Activated CD4-positive, alpha-beta T cell treated with anti-CD3 and anti-CD28 coated beads, Interleukin-2, amount 50 U/mL, for 1 hour (primary cell): Measurements from ENCODE around the gene GRAMD1B.

Experiments
- DNase-seq: peaks from one replicate; pipeline ENCODE4 v3.0.0-alpha.2; 2020

Gene GRAMD1B

DNA sequence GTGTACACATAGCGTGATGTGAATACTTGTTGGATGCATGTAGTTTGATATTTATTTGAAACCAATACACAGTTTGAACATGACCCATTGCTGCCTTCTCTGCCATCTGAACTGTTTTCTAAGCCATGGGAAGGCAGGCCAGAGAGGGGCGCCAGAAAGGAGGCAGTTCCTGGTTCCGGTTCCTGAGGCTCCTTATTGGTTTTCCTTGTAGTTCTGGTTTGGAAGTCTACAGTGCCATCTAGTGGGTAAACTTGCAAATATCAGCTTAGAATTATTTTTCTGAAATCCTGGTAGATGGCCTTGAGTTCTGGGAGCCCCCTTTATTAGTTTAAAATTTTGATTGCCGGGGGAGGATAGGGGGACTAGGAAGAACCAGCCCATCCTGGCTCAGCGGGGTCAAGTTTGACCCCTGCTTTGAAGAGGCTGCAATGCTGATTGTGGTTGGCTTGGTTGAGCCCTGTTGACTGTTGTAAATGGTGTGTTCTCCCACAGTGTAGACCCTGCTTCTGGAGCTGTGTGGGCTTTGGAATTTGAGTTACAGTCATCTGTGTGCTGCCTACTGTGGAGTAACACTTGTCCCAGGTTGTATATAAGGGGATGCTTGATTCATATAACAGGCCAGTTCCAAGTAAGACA lies 48.4 kb downstream of the GRAMD1B start:
- no peak for DNase-seq

- no peak for DNase-seq
Observed at GRCh38 chr11:123479048-123479837, 49.2 kb downstream of the GRAMD1B start.

DNA sequence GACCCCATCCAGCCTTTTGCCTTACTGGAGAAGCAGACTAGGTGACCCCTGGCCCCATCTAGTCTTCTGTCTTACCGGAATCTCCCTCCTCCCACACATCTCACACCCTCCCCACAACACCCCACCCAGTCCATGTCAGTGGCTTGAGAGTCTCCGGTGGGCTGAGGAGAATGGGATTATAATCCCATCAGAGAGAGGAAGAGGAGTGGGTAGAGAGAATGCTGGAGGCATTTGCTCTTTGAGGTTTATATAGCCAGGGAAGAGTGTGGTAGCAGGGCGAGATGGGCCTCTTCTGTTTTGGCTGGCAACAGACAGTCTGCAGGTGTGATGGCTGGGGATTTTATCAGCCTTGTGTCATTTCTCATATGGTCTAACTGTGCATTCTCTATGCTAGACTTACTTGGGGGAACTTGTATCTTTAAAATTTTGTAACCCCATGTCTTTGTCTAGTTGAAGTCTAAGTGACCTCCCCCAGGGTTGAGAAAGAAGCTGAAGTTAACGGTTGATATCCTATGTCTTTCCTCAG lies 50.3 kb downstream of the GRAMD1B start:
- DNase-seq = no peak

DNA sequence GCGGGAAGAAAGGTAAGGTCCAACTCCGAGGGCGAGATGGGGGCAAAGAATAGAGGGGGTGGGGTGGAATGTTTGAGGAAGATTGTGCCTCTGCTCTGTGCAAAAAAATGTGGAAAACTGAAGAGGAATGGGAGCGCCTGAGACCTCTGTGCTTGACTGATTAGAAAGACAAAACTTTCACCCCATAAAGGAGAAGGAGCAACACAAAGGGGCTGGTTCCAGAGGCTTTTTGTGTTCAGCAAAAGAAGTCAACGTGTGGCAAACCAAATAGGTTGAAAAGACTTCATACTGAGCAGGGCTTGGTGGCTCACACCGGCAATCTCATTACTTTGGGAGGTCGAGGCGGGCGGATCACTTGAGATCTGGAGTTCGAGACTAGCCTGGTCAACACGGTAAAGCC lies 50.8 kb downstream of the GRAMD1B start:
- DNase-seq = no peak

DNA sequence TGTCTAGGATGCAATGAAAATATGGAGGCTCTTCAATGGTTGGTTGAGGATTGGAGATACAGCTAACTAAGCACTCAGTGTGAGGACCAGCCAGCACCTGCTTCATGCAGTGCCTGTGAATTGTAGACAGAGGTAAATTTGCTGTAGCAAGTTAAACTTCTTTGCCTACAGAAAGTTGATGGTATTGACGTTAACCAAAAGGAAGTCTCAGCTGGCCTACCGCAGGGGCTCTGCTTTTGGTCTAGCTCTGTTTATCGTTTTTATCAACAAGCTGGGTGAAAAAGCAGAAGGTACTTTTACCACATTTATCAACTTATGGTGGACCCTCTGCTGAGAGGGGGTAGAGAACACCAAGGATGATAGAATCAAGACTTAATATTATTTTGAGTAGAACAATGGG lies 51.6 kb downstream of the GRAMD1B start:
- no peak for DNase-seq

DNA sequence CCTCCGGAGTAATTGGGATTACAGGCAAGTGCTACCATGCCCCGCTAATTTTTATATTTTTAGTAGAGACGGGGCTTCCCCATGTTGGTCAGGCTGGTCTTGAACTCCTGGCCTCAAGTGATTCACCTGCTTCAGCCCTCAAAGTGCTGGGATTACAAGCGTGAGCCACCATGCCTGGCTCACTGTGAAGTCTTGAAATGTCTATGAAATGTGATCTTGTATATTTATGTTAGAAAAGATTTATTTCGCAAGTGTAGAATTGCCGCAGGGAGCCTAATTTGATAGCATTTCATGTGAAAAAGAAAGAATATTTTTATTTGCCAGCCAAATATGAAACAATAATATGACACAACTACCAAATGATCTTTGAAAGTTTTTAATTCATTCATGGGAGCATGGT lies 52.1 kb downstream of the GRAMD1B start:
- no peak for DNase-seq

DNA sequence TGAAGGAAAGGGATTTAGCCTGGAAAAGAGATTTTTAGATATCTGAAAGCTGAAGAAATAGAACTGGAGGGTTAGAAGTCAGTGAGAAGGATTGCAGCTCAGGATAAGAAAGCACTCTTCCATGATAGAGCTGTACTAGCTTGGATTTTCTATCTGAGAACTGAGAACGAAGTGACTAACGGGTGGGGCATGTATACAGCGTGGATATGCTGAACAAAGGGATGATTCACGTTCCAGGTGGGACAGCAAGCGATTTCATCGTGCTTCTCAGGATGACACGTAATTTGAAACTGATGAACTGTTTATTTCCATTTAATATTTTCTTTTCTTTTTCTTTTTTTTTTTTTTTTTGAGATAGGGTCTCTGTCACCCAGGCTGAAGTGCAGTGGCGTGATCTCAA lies 53.0 kb downstream of the GRAMD1B start:
- no peak for DNase-seq

- DNase-seq = no peak
Observed at GRCh38 chr11:123483466-123483865, 53.4 kb downstream of the GRAMD1B start.

GRCh38 chr11:123484448-123484847 lies 54.4 kb downstream of the GRAMD1B start:
- DNase-seq = no peak

GRCh38 chr11:123487157-123487744 lies 57.2 kb downstream of the GRAMD1B start:
- DNase-seq = no peak

GRCh38 chr11:123490527-123490926 lies 60.5 kb downstream of the GRAMD1B start:
- DNase-seq = no peak

- no peak for DNase-seq
Observed at GRCh38 chr11:123491241-123491640, 61.2 kb downstream of the GRAMD1B start.

GRCh38 chr11:123493349-123494063 lies 63.4 kb downstream of the GRAMD1B start:
- no peak for DNase-seq

DNA sequence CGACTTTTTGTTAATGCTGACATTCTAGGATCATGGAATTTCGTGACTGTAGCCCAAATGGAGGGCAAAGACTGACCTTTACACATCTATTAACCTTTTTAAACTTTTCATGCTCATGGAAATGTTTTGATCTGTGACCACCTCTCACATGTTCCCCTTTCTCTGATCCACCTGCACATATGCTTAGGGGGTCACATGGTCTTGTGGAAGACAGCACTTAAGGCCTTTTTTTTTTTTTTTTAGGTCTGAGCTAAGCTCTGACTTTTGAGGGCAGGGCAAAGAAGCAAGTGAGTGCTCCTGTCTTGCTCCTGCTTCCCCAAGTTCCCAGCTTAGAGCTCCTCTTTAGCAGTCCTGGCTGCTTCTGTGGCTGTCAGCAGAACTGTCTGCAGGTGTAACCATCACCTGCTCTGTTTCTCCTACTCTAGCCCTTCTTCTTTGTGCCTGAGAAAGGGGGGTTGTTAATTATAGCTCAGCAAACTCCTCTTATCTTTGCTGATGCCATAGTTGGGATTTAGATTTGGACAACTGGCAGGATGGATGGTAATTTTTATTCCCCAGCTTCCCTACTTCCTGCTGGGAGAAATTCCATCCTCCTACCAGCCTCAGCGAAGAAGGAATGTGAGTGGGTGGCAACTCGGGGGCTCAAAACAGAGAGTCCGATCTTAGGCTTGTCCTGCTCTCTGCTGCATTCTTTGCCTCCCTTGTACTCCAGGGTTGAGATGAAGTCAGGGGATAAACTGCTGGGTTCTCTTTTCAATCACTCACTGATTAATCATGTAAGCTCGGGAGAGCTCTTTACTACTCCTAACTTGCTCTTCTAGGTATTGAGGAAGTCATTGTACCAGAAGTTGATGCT lies 64.4 kb downstream of the GRAMD1B start:
- DNase-seq = no peak

DNA sequence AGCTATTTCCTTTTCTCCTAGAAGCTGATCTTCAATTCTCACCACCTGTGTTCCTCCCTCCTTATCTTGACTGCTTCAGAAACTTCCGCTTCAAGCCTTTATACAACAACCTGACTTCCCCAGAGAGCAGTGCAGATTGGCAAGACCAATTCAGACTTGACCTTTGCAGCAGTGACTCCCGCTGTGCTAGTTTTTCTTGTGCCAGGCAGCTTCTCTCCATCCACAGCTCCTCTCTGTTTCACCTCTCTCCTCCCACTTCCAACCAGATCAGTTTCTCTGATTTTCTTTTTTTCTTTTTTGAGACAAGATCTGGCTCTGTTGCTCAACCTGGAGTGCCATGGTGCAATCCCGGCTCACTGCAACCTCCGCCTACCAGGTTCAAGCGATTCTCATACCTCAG lies 74.3 kb downstream of the GRAMD1B start:
- DNase-seq = no peak

DNA sequence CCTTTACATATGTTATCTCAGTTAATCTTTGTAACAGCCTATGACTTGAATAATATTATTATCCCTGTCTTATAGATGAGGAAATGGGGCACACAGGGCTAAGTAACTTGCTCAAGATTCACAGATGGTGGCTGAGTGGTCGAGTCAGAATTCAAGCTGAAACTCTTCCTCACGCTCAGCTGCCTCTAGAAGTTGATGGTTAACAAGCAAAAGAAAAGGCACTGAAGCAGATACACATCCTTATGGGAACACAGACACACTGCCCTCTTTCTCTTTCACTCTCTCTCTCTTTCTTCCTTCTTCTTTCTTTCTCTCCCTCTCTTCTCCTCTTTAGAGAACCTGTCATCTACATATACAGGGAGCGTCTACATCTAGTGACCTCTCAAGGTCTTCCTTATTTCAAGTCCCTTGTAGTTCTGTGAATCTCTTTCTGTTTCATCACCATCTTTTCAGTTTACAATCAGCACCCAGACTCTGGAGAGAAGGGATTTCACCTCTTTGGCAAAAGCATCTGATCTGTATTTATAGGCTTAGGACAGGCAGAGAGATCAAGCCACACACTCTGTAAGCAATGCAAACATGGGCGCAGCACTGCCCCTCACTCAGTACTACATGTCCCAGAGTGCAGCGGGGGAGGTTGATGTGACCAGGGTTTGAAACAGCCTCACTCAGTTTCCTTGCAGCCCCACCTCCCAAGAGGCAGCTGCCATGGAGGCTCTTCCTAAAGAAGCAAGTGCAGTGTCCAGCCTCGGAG lies 75.7 kb downstream of the GRAMD1B start:
- no peak for DNase-seq

DNA sequence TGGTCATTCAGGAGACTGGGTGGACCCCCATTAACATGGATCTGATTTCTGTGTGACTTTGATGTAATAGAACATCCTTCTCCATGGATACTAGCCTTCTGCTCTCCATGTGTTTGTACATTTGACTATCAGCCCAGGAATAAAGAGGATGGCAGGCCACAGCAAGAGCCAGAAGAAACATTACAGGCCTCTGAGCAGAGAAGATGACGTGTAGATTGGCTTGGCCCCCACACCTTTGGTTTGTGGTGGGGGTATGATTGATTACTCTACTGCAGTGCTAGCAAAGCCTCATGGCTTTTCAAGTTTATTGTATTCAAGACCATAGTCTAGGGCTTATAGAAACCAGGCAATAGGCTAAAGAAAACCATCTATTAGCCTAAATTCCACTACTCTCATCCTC lies 77.0 kb downstream of the GRAMD1B start:
- DNase-seq = no peak

DNA sequence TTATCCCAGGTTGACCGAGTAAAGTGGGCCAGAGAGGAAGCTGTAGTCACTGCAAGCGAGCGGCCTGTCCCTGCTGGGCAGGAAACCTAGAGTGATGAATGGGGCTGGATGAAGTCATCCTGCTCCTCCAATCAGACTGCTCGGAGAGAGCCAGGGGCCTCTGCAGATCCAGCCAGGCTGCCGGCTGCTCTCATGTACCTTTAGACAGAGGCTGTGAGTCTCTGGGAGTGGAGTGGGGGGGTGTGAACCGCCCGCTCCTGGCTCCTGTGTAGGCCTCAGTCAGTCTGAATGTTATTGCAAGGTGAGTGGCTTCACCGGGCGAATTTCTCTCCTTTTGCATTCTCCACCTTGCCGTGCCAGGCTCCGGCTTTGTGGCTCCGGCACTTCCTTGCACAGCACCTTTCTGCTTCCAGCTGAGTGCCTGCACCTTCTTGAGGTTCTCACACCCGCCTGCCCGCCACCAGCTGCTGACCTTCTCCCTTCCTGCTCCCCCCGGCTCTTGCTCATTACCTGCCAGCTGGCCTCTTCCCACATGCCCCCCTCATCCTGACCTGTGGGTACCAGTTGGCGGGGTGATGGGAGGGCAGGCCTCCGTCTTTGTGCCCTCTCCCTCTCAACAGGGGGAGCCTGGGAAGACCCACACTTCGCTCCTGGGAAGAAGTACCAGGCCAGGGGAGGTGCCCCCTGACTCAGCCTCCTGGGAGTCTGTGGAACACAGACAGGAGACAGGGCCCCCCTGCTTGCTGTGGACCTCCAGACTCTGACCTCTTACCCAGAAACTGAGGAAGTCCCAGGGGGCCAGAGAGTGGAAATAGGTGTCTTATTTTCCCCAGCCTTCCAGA lies 79.9 kb downstream of the GRAMD1B start:
- no peak for DNase-seq

DNA sequence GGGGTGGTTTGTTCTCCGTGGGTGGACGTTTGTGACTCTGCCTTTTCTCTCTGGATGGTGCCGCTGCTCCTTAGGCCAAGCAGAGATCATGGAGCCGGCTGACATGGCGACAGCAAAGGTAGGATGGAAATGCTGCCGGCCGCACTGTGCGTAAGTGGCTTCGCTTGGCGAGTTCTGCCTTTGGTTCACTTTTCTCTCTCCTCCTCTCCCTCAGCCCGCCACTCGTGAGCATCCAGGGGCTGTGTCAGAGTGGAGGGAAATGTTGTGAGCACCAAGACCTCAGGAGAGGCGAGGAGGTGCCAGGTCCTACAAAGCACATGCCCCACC lies 80.5 kb downstream of the GRAMD1B start:
- no peak for DNase-seq

DNA sequence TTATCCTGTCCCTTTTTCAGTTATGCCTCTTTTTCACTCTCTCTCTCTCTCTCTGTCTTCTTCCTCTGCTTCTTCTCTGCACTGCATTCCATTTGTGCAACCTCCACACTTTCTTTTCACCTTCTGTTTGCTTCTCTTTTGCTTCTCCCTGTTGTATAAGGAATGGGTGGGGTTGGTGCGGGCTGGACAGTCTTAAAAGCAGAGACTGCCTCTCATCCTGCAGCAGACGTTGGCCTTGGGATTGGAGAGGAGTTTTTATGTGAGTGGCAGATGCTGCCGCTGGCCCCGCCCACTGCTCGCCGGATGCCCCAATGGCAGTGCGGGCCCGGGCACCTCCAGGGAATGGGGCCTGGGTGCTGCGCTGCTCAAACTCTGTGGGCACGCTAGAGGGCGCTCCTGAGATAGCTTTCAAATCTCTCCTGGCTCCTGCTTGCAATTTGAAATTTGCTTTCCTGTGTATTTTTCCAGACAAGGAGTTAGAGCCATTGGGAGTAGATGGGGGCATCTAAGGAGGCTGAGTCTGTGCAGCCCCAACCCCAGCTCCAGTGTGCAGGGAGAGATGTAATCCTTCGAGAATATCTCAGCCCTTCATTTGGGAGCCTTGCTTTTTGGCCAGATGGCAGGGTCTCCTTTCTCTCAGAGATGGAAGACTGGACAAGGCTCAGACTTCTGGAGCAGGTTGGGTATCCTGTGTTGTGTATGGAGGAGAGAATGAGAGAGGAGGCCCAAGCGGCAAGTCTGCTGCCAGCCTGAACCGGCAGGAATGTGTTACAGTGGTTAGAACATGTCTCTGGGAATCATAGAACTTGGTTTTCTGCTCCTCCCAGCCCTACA lies 81.2 kb downstream of the GRAMD1B start:
- DNase-seq = peak; percentile 56
